Heart left ventricle (tissue), 16 donors: ENCODE data around the gene ARIH2. TPM values are rescaled to one million over a fixed set of nuclear protein-coding genes. Genes with fewer than 3 reads are reported as not detected.
A peak's percentile ranks its signal among the peaks of the same experiment; 100 is the strongest.

Source experiments
- ATAC-seq, 4 donors: fragments of 200-7000 bp; cut with Tn5 transposase; one replicate each; pipeline ENCODE4 v1.9.1; 2020 to 2022; ENCODE audit warnings: moderate library complexity in 4 of 4, mild to moderate bottlenecking in 3 of 4, moderate number of reproducible peaks in 1 of 4
- DNase-seq, 5 donors: peaks; one replicate each; pipeline ENCODE4 v3.0.0-alpha.2; 2020
- H3K27ac ChIP-seq, 12 donors: fragments of 200-600 bp; sonication (generic) in 4 of 12; one replicate each; pipeline versions ENCODE4 v1.5.0 to v1.8.0; 2016 to 2022; ENCODE audit warnings: mild to moderate bottlenecking in 2 of 12
- H3K27me3 ChIP-seq, 9 donors: fragments of 200-600 bp; sonication (generic) in 2 of 9; one replicate each; pipeline versions ENCODE4 v1.5.1 to v1.8.0; 2016 to 2022; ENCODE audit warnings: mild to moderate bottlenecking in 3 of 9
- H3K36me3 ChIP-seq, 9 donors: fragments of 200-600 bp; sonication (generic) in 2 of 9; one replicate each; pipeline versions ENCODE4 v1.5.0 to v1.8.0; 2018 to 2022; ENCODE audit warnings: mild to moderate bottlenecking in 2 of 9
- H3K4me1 ChIP-seq, 12 donors: fragments of 200-600 bp; sonication (generic) in 4 of 12; one replicate each; pipeline versions ENCODE4 v1.5.0 to v1.8.0; 2016 to 2022; ENCODE audit warnings: mild to moderate bottlenecking in 3 of 12
- H3K4me3 ChIP-seq, 12 donors: fragments of 200-600 bp; sonication (generic) in 4 of 12; one replicate each; pipeline versions ENCODE4 v1.5.0 to v1.8.0; 2017 to 2022; ENCODE audit warnings: mild to moderate bottlenecking in 9 of 12, moderate library complexity in 4 of 12
- H3K9me3 ChIP-seq, 12 donors: fragments of 200-600 bp; sonication (generic) in 4 of 12; one replicate each; pipeline versions ENCODE4 v1.5.0 to v1.8.0; 2016 to 2022; ENCODE audit warnings: mild to moderate bottlenecking in 1 of 12
- POLR2A ChIP-seq, 2 donors: fragments of 450-650 bp; IDR thresholded peaks; one replicate each; pipeline ENCODE4 v1.6.1; 2017; ENCODE audit warnings: antibody characterized with exemption in 2 of 2, mild to moderate bottlenecking in 2 of 2, moderate library complexity in 2 of 2
- WGBS, 4 donors: extraction: QIAGEN DNeasy Blood & Tissue Kit in 2 of 4; methylation state at CpG; one replicate each; pipeline versions ENCODE4 v1.1.5 to v1.1.7; 2013 to 2018; 5-methylcytosine and 5-hydroxymethylcytosine counted together
- intact Hi-C, 10 donors: fragments of 100-400 bp; cut with DNase I; formaldehyde crosslinking; loops; one replicate each; pipeline versions ENCODE4 v1.11.1 to v1.14.2; 2022
- polyA plus RNA-seq, 2 donors: library from polyadenylated mRNA; stranded (reverse); fragments of 200-250 nt; gene quantifications; one replicate each; pipeline ENCODE4 v1.2.3, GENCODE V29; 2013
- total RNA-seq, 9 donors: library from RNA; depleted of rRNA in 2 of 9; stranded (reverse); fragments of >200 nt in 2 of 9; fragmentation: NEBNext Ultra II Directional in 3 of 9; extraction: Animal tissue kit (Norgen Biotek cat#: 25700) in 3 of 9; gene quantifications; one replicate each; pipeline versions ENCODE4 v1.1.0 to v1.2.4, GENCODE V29; 2016 to 2023
- TF ChIP-seq, protein P1 (sequence below), 12 donors: fragments of 200-600 bp; sonication (generic) in 4 of 12; IDR thresholded peaks; one replicate each; pipeline versions ENCODE4 v1.5.0 to v1.8.0; 2018 to 2022; ENCODE audit warnings: antibody characterized with exemption in 12 of 12, mild to moderate bottlenecking in 5 of 12
- donor health status: ischemic (EF 13 %, LVEDD 7.1; RV severe dilation, severe dysfunction).
- donor health status: healthy with polysubstance abuse.
- donor health status: DM: no; HTN: yes; CAD: no.
- donor health status: DM: no; HTN: no; CAD: no.
- donor health status: ischemic (EF 25% LVEDD 6.9; RV normal size, moderate dysfunction).
- donor health status: ischemic (EF 25% LVEDD 5.7; RV mildly dilated, moderate dysfunction).
- donor health status: healthy.
- donor health status: DM: yes; HTN: yes; CAD: no.
- donor health status: ischemic (EF 35%, LVEDD 5.7; RV mildly dilated, moderate dysfunction).
- donor health status: nonischemic (EF 11% LVEDD 7.7; RV severe dilation, severe dysfunction).
- donor health status: DM: yes; HTN: yes; CAD: no.
- donor health status: PGD.
- donor health status: ischemic (EF 29% LVEDD 5.4; RV normal size, mild dysfunction).
- donor health status: nonischemic (EF 23%, LVEDD 6.1; RV moderate dilation, normal function).

Gene ARIH2
- total and polyA plus RNA-seq, 11 donors = 77.6 to 223 (median 126) TPM

DNA sequence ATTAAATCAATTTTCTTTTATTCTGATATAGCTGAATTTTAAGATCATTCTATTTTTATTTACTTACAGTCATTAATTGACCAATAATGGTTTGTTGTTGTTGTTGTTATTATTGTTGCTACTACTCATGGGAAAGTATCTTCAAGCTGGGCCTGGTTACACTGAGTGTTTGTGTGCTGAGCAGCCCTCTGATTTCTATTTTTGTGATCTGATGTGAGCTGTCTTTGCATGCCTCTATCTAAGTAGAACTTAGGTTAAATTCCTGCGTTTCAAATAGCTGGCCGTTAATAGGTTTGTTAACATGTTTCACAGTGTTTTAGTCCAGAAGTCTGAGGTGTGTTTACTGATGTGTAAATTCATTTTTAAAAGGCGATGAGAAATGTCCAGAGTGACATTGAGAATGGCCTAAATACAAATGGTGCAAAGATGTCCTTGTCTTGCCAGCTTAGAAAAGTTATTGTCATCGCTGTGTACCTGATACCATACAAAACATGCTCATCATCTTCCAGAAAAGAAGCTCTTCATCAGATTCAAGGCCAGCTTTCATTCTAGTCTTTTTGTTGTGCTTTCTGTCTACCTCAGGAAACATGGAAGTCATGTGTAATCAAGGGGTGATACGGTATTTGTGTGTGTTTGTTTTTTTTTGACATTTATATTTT, 15.8 kb downstream of the ARIH2 start:
- H3K9me3 ChIP-seq = no peaks in the 10 kb centered on the region
- H3K4me3 ChIP-seq = peak overlapping the region in 9 of 12 donors; percentile 4 to 42 (median 22)
- TF ChIP-seq, protein P1, sequence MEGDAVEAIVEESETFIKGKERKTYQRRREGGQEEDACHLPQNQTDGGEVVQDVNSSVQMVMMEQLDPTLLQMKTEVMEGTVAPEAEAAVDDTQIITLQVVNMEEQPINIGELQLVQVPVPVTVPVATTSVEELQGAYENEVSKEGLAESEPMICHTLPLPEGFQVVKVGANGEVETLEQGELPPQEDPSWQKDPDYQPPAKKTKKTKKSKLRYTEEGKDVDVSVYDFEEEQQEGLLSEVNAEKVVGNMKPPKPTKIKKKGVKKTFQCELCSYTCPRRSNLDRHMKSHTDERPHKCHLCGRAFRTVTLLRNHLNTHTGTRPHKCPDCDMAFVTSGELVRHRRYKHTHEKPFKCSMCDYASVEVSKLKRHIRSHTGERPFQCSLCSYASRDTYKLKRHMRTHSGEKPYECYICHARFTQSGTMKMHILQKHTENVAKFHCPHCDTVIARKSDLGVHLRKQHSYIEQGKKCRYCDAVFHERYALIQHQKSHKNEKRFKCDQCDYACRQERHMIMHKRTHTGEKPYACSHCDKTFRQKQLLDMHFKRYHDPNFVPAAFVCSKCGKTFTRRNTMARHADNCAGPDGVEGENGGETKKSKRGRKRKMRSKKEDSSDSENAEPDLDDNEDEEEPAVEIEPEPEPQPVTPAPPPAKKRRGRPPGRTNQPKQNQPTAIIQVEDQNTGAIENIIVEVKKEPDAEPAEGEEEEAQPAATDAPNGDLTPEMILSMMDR (IDR thresholded peaks at IDR 0.05) = no peak
- TF ChIP-seq POLR2A (IDR thresholded peaks at IDR 0.05) = no peak
- peaks cover 0 to 55% (median 31%) of the 10 kb centered on the region in 9 donors for H3K36me3 ChIP-seq
- ATAC-seq (peak; percentile 81 to 89 (median 84)), DNase-seq (no peak)
- intact Hi-C loops = no loop called here
- 55 to 63% (median 60%) methylated on average over 5 of the region's 5 CpGs for WGBS, 4 donors
- peak overlapping the region; percentile 63 to 94 (median 77) for H3K27ac ChIP-seq
- H3K4me1 ChIP-seq = peaks cover 4 to 64% (median 39%) of the 10 kb centered on the region in 12 donors
- no peaks in the 10 kb centered on the region for H3K27me3 ChIP-seq

DNA sequence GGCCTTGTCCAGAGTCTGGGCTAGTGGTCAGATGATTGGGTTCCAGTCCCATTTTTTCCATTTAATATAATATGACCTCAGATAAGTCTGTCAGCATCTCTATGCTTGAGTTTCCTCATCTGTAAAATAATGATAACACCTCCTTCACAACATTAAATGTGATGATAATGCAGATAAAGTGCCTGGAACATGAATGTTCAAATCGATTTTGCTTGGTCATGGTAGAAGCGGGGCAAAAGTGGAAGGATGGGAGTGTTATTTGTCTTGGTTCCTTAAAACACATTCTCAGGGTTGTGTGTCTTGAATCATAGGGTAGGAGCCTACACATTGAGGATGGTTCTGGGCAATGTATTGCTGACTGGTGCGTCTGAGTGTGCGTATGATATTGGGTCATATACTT, 16.9 kb downstream of the ARIH2 start:
- H3K4me1 ChIP-seq = peaks cover 0 to 54% (median 31%) of the 10 kb centered on the region in 12 donors
- H3K4me3 ChIP-seq = peak overlapping the region in 7 of 12 donors; percentile 6 to 42 (median 27)
- H3K27ac ChIP-seq = peak overlapping the region; percentile 7 to 94 (median 76)
- no peaks in the 10 kb centered on the region for H3K27me3 ChIP-seq
- WGBS, 4 donors = 82 to 91% (median 84%) methylated on average over 4 of the region's 4 CpGs
- H3K36me3 ChIP-seq = peaks cover 0 to 51% (median 30%) of the 10 kb centered on the region in 9 donors
- TF ChIP-seq, protein P1 (IDR thresholded peaks at IDR 0.05) = no peak
- TF ChIP-seq POLR2A (IDR thresholded peaks at IDR 0.05) = no peak
- DNase-seq (no peak), ATAC-seq (no peak)
- intact Hi-C loops = no loop called here
- H3K9me3 ChIP-seq = no peaks in the 10 kb centered on the region

DNA sequence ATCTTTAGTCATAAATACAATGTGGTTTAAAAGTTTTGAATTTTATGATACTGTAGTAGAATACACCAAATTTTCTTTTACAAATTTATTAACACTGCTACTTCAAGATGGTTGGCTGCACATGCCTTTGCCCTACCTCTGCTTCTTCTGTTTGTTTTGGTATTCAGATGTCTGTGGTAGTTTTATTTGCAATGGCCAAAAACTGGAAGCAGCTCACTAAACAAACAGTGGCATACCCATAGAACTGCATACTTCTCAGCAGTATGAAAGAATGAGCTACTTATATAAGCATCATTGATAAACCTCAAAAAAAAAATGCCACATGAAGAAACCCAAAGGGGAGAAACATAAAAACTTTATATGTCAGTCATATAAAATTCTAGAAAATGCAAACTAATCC, 19.5 kb downstream of the ARIH2 start:
- intact Hi-C loops = no loop called here

DNA sequence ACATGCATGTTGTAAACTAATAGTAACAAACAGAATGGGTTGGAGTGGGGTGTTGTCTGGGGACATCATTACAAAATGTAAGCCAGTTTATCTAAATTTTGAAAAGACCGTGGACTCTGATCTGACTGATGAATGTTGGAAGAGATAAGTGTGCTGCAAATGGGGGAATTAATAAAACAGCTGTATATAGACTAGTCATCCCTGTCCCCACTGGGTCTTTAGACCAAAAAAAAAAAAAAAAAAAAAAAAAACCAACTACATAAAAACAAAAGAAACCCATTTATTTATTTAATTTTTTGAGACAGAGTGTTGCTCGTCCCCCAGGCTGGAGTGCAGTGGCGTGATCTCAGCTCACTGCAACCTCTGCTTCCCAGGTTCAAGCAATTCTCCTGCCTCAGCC, 20.0 kb downstream of the ARIH2 start:
- peaks cover 0 to 29% (median 13%) of the 10 kb centered on the region in 12 donors for H3K4me1 ChIP-seq
- intact Hi-C loops = no loop called here
- H3K27me3 ChIP-seq = no peaks in the 10 kb centered on the region
- ATAC-seq (no peak), DNase-seq (no peak)
- no peak overlapping the region for H3K4me3 ChIP-seq
- peak overlapping the region in 1 of 12 donors; percentile 18 for H3K27ac ChIP-seq
- TF ChIP-seq POLR2A (IDR thresholded peaks at IDR 0.05) = no peak
- TF ChIP-seq, protein P1 (IDR thresholded peaks at IDR 0.05) = no peak
- WGBS, 4 donors = 84 to 88% (median 86%) methylated on average over 3 of the region's 3 CpGs
- H3K9me3 ChIP-seq = no peaks in the 10 kb centered on the region
- peaks cover 0 to 38% (median 30%) of the 10 kb centered on the region in 9 donors for H3K36me3 ChIP-seq

More for the DNA sequence above, 19.5 kb downstream of the ARIH2 start:
- ATAC-seq (no peak), DNase-seq (no peak)
- no peak for TF ChIP-seq POLR2A (IDR thresholded peaks at IDR 0.05)
- TF ChIP-seq, protein P1 (IDR thresholded peaks at IDR 0.05) = no peak
- peaks cover 0 to 31% (median 14%) of the 10 kb centered on the region in 12 donors for H3K4me1 ChIP-seq
- peaks cover 0 to 43% (median 31%) of the 10 kb centered on the region in 9 donors for H3K36me3 ChIP-seq
- H3K27me3 ChIP-seq = no peaks in the 10 kb centered on the region
- H3K27ac ChIP-seq = peak overlapping the region in 1 of 12 donors; percentile 18
- no peaks in the 10 kb centered on the region for H3K9me3 ChIP-seq
- H3K4me3 ChIP-seq = no peak overlapping the region
